SK-N-SH (cell line): ENCODE data around the gene SNX2.

ENCODE experiments used
- EZH2phosphoT487 ChIP-seq: fragments of 200-600 bp; sonication (generic); IDR thresholded peaks from 2 replicates; pipeline ENCODE4 v1.6.1; 2017; ENCODE audit warnings: low read depth, mixed run types, mild to moderate bottlenecking, antibody characterized with exemption, moderate library complexity, borderline replicate concordance
- JUND ChIP-seq: IDR thresholded peaks from 2 replicates; pipeline ENCODE4 v1.4.0; 2012
- MAX ChIP-seq: IDR thresholded peaks from 2 replicates; pipeline ENCODE4 v1.4.0; 2012; ENCODE audit warnings: low read depth
- MXI1 ChIP-seq: IDR thresholded peaks from 2 replicates; pipeline ENCODE4 v1.6.1; 2012; ENCODE audit warnings: mild to moderate bottlenecking, low read depth, low read length, improper control_type of control experiment
- NFIC ChIP-seq: IDR thresholded peaks from 2 replicates; pipeline ENCODE4 v1.4.0; 2012; ENCODE audit warnings: borderline replicate concordance
- POLR2AphosphoS5 ChIP-seq: IDR thresholded peaks from 2 replicates; pipeline ENCODE4 v1.6.1; 2012; ENCODE audit warnings: low read depth, low read length
- TAF1 ChIP-seq: IDR thresholded peaks from 2 replicates; pipeline ENCODE4 v1.6.1; 2012; ENCODE audit warnings: low read depth, mild to moderate bottlenecking, low read length, moderate library complexity, borderline replicate concordance
- TCF12 ChIP-seq: IDR thresholded peaks from 2 replicates; pipeline ENCODE4 v1.4.0; 2012
- TEAD4 ChIP-seq: IDR thresholded peaks from 2 replicates; pipeline ENCODE4 v1.4.0; 2012; ENCODE audit warnings: mild to moderate bottlenecking, borderline replicate concordance; ENCODE audit not compliant: insufficient read depth
- ZBTB33 ChIP-seq: IDR thresholded peaks from 2 replicates; pipeline ENCODE4 v1.4.0; 2012; ENCODE audit warnings: low read depth, borderline replicate concordance
- TF ChIP-seq, protein P1 (sequence below): fragments of 200-600 bp; sonication (generic); IDR thresholded peaks from 2 replicates; pipeline ENCODE4 v1.6.1; 2017; ENCODE audit warnings: antibody characterized with exemption, mild to moderate bottlenecking, moderate library complexity
- TF ChIP-seq, protein P2 (sequence below): IDR thresholded peaks from 2 replicates; pipeline ENCODE4 v1.4.0; 2012; ENCODE audit warnings: low read depth, borderline replicate concordance
- TF ChIP-seq, protein P3 (sequence below): IDR thresholded peaks from 2 replicates; pipeline ENCODE4; 2012

GRCh38 chr5:122877518-122877917, 102.6 kb downstream of the SNX2 start:
- TF ChIP-seq NFIC (no peak), EZH2phosphoT487 (no peak), ZBTB33 (no peak), TAF1 (no peak), JUND (no peak), POLR2AphosphoS5 (no peak), TEAD4 (no peak), MXI1 (no peak), MAX (no peak), TCF12 (no peak)
- TF ChIP-seq, protein P1, sequence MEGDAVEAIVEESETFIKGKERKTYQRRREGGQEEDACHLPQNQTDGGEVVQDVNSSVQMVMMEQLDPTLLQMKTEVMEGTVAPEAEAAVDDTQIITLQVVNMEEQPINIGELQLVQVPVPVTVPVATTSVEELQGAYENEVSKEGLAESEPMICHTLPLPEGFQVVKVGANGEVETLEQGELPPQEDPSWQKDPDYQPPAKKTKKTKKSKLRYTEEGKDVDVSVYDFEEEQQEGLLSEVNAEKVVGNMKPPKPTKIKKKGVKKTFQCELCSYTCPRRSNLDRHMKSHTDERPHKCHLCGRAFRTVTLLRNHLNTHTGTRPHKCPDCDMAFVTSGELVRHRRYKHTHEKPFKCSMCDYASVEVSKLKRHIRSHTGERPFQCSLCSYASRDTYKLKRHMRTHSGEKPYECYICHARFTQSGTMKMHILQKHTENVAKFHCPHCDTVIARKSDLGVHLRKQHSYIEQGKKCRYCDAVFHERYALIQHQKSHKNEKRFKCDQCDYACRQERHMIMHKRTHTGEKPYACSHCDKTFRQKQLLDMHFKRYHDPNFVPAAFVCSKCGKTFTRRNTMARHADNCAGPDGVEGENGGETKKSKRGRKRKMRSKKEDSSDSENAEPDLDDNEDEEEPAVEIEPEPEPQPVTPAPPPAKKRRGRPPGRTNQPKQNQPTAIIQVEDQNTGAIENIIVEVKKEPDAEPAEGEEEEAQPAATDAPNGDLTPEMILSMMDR: no peak
- TF ChIP-seq, protein P2, sequence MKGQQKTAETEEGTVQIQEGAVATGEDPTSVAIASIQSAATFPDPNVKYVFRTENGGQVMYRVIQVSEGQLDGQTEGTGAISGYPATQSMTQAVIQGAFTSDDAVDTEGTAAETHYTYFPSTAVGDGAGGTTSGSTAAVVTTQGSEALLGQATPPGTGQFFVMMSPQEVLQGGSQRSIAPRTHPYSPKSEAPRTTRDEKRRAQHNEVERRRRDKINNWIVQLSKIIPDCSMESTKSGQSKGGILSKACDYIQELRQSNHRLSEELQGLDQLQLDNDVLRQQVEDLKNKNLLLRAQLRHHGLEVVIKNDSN: no peak
- TF ChIP-seq, protein P3, sequence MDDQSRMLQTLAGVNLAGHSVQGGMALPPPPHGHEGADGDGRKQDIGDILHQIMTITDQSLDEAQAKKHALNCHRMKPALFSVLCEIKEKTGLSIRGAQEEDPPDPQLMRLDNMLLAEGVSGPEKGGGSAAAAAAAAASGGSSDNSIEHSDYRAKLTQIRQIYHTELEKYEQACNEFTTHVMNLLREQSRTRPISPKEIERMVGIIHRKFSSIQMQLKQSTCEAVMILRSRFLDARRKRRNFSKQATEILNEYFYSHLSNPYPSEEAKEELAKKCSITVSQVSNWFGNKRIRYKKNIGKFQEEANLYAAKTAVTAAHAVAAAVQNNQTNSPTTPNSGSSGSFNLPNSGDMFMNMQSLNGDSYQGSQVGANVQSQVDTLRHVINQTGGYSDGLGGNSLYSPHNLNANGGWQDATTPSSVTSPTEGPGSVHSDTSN: no peak
